Ecto neural progenitor cell (in vitro differentiated cells): ENCODE results near the gene NAA80.
A peak's percentile ranks its signal among the peaks of the same experiment; 100 is the strongest.
"Not testable (repeated sequence)": the region's sequence is repeated elsewhere in the genome, so short reads cannot be mapped to it uniquely, and the experiment has no call there.

Experiments
- DNase-seq: peaks from one replicate; pipeline ENCODE4 v3.0.0-alpha.2; 2018; ENCODE audit warnings: low spot score

The NAA80 gene

DNA sequence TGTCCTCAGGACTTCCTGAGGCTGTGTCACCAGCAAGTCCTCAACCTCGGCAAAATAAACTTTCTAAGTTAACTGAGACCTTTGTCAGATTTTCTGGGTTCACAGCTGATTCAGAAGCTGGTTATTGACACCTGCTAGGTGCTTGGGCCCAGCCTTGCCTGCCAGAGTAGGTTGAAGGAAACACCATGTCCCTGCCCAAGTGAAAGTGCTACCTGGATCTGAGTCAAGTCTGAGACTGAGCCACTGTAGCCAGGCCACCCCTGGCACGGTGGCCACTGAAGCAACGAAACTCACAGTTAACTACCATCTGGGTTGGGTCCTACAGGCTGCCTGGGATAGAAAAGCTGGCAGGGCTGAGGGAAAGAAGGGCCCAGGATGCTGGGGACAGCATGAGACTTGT is 15.1 kb upstream of the NAA80 start:
- no peak for DNase-seq

DNA sequence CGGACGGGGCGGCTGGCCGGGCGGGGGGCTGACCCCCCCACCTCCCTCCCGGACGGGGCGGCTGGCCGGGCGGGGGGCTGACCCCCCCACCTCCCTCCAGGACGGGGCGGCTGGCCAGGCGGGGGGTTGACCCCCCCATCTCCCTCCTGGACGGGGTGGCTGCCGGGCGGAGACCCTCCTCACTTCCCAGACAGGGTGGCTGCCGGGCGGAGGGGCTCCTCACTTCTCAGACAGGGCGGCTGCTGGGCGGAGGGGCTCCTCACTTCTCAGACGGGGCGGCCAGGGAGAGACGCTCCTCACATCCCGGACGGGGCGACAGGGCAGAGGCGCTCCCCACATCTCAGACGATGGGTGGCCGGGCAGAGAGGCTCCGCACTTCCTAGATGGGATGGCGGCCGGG is 12.8 kb upstream of the NAA80 start:
- DNase-seq: not testable (repeated sequence)

DNA sequence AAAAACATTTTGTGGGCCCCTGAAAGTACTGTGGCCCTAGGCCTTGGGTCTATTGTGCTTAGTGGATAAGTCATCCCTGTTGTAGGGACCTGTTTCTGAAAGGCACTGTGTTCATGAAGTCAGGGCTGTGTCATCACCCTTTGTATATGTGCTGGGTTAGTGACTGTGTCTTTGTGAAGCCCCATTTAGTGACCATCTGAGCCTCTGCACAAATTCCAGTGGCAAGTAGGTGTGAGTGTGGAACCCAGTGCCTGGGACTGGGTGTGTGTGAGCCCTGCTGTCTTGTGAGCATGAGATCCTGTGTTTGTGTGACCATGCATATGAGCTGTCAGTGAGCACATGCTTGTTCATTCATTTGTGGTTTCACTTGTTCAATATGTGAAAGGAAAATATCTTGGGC is 5.4 kb upstream of the NAA80 start:
- DNase-seq: no peak

DNA sequence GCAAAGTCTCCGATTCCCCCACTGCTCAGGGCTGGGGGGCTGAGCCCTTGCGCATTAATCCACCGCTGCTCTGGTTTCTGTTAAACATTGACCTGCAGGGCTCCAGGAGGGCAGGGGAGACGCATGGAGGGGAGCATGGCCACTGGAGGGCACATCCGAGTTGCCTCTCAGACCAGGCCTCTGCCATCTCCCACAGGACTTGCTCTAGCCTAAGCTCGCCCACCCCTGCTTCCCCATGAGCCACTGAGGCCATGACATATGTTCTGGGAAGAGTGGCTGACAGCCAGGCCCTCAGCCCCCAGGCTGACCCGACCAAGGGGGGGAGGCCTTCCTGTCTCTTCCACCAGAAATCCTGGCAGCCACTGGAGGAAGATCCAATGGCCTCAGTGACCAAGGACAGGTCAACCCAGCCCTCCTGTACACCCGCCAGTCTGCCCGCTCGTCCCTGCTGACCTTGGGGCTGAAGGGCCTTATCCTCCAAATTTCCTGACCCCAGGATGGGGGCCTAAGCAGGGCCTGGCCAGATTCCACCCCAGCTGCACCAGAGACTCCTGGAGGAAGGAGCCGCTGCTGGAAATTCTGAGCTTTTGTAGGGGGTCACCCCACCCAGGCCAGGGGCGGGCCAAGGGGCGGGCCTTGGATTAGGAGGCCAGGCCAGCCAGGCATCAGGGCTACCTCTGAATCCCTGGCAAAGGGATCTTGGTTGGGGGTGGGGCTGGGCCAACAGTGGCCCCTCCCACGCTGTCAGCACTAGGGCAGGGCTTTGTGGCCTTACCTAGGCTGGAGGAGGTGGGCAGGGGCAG is 4.0 kb upstream of the NAA80 start, which contains the start of gene HYAL1:
HYAL1 (minus strand) TSS at position 562 of the 803 bp plus-strand sequence. CDS start 618 bp downstream, outside the sequence.
- peak; percentile 67 for DNase-seq

DNA sequence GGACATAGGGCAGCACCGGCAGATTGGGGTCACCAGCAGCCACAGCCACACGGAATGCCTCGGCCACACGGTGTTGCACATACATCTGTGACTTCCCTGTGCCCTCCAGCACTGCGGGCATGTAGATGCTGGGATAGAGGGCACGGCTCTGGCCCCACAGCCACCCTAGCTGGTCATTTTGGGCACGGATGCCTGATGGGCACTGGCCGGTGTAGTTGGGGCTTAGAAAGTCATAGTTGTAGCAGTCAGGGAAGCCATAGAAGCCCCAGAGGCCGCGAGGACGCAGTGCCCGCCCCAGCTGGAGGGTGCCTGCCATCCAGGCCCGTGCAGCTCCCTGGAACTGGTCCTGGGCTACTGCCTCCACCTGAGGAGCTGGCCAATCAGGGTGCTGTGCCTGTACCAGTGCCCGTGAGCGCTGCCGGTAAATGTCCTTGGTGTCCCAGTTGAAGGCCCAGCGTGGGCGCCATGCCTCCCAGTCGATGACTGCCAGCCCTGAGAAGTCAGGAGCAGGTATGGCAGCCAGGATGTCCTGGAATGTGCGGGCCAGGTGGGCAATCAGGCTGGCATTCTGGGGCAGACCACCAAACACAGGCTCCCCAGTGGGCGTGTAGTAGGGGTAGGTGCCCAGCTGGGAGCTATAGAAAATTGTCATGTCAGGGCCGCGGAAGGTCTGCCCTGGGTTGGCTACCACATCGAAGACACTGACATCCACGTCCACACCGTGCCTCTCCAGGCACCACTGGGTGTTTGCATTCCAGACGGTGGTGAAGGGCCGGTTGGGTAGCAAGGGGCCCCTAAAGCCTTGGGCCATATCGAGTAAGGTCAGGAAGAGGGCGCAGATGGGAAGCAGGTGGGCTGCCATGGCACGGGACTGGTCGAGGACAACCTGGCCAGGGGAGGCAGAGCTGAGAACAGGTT is 3.1 kb upstream of the NAA80 start:
- peak; percentile 45 for DNase-seq

DNA sequence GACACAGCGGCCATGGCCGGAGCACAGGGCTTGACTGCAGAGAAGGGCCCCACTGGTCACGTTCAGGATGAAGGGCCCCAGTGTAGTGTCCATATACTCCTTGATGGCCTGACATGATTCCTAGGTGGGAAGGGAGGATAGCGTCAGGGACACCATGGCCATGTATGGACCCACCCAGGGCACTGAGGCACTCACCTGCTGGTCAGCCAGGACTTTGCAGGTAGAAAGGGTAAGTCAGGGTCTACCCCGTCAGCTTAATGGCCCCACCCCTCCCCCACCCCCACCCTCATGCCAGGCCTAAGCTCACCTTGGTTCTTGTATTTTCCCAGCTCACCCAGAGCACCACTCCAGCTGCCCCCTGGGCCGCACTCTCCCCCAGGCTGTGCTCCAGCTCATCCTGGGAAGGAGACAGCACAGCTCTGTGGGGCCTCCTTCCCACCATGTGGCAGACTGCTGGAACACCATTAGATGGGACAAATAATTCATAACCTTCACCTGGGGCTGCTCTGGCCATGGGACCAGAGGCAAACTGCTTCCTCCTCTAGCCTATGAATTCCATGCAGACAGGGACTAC is 1.6 kb upstream of the NAA80 start:
- peak; percentile 53 for DNase-seq

DNA sequence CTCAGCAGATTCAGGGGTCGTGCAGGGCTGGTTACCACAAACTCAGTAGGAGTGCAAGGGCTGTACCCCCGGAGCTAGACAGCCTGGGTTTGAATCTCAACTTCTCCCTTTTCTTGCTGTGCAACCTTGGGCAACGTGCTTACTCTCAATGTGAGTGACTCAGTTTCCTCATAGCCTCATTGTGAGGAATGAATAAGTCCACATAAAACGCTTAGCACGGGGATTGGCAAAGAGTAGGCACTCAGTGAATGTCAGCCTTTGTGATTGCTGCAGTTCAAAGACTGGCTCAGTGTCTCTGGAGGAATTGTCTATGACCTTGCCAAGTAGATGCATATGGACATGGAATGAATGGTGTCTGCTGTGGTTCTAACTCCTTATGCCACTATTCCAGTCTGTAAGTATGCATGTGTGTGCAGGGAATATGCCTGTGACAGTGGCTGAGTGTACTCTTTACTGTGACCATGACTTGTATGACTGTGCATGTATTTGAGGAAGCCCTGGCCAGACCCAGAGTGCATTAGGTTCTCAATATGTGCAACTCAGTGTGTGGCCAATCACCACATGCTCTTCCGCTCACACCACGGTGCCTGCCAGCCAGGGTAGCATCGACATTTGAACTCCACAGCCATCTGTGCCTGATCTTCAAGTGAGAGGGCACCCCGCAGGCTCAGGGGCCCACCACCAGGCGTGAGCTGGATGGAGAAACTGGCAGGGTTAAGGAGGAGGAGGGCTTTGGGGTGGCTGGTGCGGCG is 900 bp upstream of the NAA80 start:
- DNase-seq: no peak

DNA sequence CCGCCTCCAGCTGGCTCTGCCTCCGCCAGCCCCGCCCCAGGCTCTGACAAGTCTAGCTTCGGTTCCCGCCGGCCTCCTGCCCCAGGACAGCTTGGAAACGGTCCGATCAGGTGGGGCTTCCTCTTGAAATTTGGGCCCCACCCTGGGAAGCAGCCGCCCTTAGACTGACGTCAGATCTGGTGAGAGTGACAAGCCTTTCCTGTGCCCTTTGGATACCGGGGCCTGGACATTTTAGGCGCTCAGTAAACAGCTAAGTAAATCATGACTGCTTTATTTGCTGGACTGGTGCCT is 378 bp upstream of the NAA80 start:
- no peak for DNase-seq

DNA sequence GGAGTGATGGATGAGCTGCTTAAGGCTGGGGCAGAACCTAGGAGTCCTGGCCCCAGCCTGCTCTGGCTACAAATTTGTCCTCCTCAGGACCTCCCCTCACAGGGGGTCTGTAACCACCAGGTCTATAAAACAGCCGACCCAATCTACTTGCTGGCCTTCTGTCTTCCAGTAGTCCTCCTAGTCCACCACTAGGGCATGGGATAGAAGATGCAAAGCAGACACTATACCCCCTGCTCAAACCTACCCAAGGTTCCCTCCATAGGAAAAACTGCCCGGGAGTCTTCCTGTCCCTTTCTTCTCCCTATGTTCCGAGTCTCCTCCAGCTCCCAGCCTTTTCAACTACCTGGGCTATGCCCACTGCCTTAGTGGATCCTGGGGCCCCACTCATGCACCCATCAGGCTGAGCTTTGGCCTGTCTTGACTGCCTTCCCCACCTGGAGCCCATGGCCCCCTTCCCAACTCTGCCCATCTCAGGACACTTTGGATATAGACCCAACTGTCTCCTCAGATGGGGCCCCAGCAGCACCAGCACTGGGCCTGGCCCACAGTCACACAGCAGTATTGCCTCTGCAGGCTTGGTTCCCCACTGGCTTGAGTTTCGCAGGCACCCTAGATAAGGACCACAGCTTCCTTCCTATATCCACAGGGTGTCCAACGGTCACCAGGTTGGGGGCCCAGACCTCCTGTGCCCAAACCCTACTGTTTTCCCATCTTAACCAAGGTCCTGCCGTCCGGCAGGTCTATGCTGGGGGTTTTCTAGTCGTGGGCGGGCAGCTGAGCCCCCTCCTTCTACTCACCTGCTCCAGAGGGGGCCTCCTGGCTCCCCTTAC is 1.1 kb downstream of the NAA80 start:
- DNase-seq: no peak

DNA sequence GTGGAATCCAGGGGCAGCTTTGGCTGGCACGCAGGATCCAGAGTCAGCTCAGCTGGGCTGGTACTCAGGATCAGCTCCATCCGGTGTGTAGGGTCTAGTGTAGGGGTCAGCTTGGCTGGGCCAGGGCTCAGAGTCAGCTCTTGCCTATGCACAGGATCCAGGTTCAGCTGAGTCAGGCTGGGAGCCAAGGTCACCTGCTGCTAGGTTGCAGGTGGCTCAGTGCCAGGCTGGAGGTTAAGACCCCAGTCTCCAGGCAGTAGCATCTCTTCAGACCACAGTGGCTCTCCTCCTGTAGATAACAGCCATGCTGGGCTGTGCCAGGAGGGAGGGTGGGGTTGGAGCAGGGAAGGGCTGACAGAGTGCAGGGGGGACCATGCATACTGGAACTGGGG is 1.8 kb downstream of the NAA80 start:
- no peak for DNase-seq

DNA sequence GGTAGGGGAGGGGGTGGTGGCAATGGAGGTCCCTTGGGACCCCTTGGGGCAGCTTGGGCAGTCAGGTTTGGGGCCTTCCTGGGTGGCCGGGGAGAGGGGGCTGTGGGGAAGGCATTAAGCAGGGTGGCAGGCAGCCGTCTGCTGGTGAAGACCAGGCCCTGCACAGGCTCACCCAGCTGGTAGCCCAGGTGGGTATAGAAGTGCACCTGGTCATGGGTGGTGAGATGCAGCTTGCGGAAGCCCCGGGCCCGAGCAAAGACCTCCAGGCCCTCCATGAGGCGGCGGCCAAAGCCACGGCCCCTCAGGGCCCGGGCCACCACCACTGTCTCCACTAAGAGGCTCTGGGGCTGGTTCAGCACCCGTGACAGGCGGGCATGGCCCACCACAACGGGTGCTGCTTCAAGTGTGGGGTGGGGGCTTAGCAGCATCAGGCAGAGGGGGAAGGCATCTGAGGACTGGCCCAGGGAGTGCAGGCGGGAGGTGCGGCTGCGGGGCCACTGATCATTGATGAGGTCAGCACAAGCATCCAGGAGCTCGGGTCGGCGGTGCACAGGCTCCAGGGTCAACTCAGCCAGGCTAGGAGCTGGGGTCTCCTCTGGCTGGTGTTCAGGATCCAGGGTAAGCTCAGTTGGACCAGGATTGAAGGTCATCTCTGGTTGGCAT is 2.4 kb downstream of the NAA80 start:
- peak; percentile 45 for DNase-seq

DNA sequence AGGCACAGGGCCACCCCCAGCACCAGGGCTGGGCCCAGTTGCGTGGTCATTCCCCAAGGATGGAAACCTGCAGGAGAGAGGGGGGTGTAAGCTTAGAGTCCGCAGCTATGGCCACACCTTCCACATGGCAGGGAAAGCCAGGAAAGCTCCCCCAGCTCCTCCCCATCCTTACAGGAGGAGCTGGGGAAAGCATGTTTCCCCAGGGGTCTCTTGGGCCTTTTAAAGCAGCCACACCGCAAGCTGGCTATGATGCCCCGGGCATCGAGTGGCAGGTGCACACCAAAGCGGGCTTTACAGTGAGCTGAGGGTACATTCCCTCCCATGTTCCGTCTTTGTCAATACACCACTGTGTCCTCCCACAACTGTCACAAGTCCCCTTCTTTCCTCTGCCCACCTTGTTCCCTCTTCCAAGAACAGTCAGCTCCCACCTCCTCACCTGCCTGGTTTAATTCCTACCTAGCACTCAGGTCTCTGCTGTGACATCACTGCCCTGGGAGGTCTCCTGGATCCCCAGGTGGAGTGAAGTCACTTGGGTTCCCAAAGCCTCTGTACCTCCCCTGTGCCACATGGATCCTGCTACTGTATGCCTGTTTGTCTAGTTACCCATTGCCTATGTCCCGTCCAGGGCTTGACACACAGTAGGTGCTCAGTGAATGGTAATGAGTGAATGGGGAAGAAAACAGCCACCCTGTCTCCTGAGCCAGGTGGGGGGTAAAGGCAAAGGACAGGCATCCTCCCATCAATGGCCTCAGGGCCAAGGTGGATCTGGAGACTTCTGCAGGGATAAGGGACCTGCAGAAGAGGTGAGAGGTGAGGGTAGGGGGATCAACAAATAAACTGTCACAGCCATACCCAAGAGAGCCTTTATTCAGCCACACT is 3.4 kb downstream of the NAA80 start:
- peak; percentile 37 for DNase-seq

DNA sequence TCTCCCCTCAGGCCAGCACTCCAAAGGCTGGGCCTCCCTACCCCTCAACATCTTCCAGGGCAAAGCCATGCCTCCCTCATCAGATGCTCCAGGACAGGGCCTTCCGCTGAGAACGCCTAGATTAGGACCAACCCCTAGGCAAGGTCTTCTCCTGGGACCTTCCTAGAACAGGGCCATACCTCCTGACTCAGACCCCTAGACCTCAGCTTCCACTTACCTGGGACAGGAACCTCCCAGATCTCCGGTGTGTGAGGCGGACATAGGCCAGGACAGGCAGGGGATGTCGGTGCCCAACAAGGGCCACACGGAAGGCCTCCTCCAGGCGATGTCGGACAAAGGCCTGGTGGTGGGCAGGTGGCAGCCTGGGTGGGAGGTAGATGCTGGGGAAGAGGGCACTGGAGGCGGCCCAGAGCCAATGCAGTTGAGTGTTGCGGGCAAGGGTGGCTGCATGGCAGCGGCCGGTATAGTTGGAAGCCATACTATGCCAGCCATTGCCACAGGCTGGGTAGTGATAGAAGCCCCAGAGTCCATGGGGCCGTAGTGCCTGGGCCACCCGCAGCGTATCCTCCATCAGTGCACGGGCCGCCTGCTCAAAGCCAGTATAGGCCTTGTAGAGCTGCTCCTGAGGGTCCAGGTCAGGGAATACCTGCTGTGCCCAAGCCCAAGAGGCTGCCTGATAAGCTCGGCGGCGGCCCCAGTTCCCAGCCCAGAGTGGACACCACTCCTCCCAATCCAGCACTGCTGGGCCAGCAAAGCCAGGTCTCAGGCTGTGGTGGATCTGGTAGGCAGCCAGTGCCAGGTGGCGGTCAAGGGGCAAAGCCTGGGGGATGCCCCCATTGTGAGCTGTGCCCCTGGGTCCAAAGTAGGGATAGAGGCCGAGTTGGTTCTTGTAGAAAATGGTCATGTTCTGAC is 4.5 kb downstream of the NAA80 start:
- peak; percentile 41 for DNase-seq

DNA sequence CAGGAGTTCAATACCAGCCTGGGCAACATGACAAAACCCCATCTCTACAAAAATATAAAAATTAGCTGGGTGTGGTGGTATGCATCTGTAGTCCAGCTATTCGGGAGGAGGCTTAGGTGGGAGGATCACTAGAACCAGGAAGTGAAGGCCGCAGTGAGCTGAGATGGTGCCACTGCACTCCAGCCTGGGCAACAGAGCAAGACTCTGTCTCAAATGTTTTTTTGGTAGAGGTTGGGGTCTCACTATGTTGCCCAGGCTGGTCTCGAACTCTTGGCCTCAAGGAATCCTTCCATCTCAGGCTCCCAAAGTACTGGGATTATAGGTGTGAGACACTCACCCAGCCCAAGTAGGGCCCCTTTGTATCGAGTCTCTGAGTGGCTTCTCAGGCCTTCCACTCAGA is 5.1 kb downstream of the NAA80 start:
- DNase-seq: no peak

DNA sequence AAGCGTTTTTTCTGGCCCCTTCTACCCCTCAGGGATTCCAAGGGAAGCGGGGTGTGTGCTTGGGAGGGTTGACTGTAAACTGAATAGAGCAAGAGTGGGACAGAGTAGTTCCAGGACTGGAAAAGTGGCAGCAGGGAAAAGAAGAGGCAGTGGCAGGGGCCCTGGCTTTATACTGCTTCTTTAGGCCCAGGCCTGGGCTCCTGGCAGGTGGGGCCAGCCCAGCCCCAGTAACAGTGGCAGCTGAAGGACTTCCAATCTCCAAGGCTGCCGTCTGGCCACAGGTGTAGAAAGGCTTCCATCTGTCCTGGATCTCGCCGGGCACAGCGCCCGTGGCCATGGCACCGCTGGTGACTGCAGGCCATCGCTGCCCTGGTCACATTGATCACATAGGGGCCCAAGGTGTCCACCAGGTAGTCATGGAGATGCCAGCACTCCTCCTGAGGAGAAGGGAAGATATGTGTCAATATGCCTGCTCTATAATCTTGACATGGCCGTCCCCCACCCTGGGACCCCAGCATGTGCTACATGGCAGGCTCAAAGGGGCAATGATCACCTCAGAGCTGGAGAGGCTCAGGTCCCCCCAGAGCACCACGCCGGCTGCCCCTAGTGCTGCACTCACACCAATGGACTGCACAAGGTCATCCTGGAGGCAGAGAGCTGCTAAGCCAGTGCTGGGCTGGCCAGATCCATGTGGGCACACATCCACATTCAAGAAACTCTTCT is 6.0 kb downstream of the NAA80 start:
- peak; percentile 50 for DNase-seq

DNA sequence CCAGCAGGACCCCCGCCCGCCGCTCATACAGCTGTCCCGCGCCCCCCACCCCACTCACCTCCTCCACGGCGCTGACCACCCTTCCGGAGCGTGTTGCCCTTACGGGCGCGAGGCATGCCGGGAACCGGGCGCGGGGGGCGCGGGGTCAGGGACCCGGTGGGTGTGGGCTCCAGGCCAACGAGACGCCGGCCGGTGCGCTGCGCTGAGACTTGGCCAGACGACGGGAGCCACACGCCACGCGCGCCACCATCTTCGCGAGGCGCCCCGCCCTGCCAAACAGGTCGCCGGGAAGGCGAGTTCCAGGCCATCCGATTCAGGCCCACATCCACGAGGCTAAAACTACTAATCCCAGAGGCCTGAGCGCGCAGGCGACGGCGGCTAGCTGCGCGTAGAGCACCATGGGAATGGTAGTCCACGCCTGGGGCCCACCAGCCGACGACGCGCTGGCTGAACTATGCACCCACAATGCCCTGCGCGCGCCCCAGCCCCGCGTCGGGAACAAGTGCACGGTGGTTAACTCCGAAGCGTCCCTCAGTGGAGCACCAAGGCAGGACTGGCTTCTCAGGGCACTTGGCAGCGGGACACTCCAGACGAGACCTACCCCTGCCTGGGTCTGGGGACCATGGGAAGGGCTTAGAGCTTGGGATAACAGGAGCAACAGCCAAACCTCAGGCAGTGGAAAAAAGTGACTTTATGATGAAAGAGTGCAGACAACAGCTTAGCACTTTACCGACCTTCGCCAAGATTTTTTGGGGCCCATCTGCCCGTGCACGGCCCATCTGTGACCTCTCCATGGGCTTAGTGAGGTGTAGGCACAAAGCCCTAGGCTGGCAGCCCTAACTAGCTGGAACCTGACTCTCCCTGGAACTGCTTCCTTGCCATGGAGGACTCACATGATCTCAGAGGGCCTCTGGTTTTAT is 6.8 kb downstream of the NAA80 start, which contains the start of gene IFRD2:
IFRD2 (minus strand) TSS at position 271 of the 920 bp plus-strand sequence; CDS start at position 116, 155 bp downstream.
- DNase-seq: peak; percentile 97
